C4-2B (cell line): Measurements from ENCODE around the gene GGT1.

ENCODE experiments used
- CTCF ChIP-seq: fragments of 450-650 bp; conservative IDR thresholded peaks from 2 replicates; pipeline ENCODE4 v1.5.1; 2017; ENCODE audit warnings: mild to moderate bottlenecking
- ZFX ChIP-seq: fragments of 450-650 bp; IDR thresholded peaks from 2 replicates; pipeline ENCODE4 v1.6.1; 2017

DNA sequence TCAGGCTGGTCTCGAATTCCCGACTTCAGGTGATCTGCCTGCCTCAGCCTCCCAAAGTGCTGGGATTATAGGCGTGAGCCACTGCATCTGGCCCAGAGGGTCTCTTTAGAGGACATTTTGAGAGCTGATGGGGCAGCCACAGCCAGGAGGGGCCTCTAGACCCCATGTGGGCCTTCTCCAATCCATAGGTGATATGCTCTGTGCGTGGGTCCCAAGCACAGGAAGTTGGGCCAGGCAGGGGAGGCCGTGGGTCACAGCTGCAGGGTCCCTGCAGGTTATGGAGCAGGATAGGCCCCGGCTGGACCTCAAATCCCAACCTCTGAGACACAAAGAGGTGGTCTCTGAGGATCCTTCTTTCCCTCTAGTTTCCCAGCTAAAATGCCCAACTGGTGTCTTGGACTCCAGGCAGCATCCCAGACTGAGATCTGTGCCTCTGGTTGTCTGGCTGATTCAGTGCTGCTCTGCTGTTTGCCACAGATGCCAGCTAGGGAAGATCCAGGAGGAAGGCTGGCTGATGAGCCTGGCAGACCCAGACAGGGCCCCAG is 11.6 kb upstream of the GGT1 start:
- TF ChIP-seq CTCF (no peak), ZFX (no peak)
